CD4-positive, alpha-beta T cell treated with Interleukin-2 at 100 ng/mL for 4 hours (primary cell): ENCODE data around the gene AKAP12.

Experiments used
- DNase-seq: peaks from one replicate; pipeline ENCODE4 v3.0.0-alpha.2; 2020; ENCODE audit warnings: low spot score

The AKAP12 gene

GRCh38 chr6:151236668-151237401 is 2.9 kb upstream of the AKAP12 start:
- DNase-seq = no peak

GRCh38 chr6:151240036-151240685 is 394 bp downstream of the AKAP12 start:
- DNase-seq = no peak

GRCh38 chr6:151240791-151241642 is 1.2 kb downstream of the AKAP12 start:
- DNase-seq = no peak

GRCh38 chr6:151241853-151242252 is 2.1 kb downstream of the AKAP12 start:
- DNase-seq = no peak

GRCh38 chr6:151242420-151242861 is 2.7 kb downstream of the AKAP12 start:
- no peak for DNase-seq

- no peak for DNase-seq
Measured at GRCh38 chr6:151243481-151243880, 3.7 kb downstream of the AKAP12 start.

GRCh38 chr6:151247490-151247889 is 7.7 kb downstream of the AKAP12 start:
- no peak for DNase-seq

GRCh38 chr6:151248295-151248694 is 8.5 kb downstream of the AKAP12 start:
- no peak for DNase-seq

GRCh38 chr6:151252634-151253033 is 12.9 kb downstream of the AKAP12 start:
- DNase-seq = no peak

GRCh38 chr6:151254451-151255081 is 14.8 kb downstream of the AKAP12 start:
- no peak for DNase-seq

- no peak for DNase-seq
Measured at GRCh38 chr6:151255811-151256210, 16.0 kb downstream of the AKAP12 start.

- DNase-seq = no peak
Measured at GRCh38 chr6:151257985-151258445, 18.2 kb downstream of the AKAP12 start.

- DNase-seq = no peak
Measured at GRCh38 chr6:151260205-151260604, 20.4 kb downstream of the AKAP12 start.

- no peak for DNase-seq
Measured at GRCh38 chr6:151263035-151263434, 23.3 kb downstream of the AKAP12 start.

- no peak for DNase-seq
Measured at GRCh38 chr6:151263967-151264366, 24.2 kb downstream of the AKAP12 start.

- DNase-seq = no peak
Measured at GRCh38 chr6:151265282-151265681, 25.5 kb downstream of the AKAP12 start.

- DNase-seq = no peak
Measured at GRCh38 chr6:151269321-151269995, 29.7 kb downstream of the AKAP12 start.

- no peak for DNase-seq
Measured at GRCh38 chr6:151275121-151275520, 35.4 kb downstream of the AKAP12 start.

- DNase-seq = no peak
Measured at GRCh38 chr6:151275566-151275965, 35.8 kb downstream of the AKAP12 start.

- DNase-seq = no peak
Measured at GRCh38 chr6:151276112-151276740, 36.5 kb downstream of the AKAP12 start.

GRCh38 chr6:151279891-151280290 is 40.1 kb downstream of the AKAP12 start:
- no peak for DNase-seq
